IMR-90 (cell line): Measurements from ENCODE around the gene RAD1. TPM values are rescaled to one million over a fixed set of nuclear protein-coding genes. Genes with fewer than 3 reads are reported as not detected.

Experiments used
- ATAC-seq: fragments of 200-7000 bp; cut with Tn5 transposase; 2 replicates; pipeline ENCODE4 v1.9.1; 2020; ENCODE audit warnings: low read depth, mild to moderate bottlenecking, moderate library complexity
- BruUV-seq: library from RNA; stranded (reverse); fragments of 400-500 nt; replicated peaks from 2 replicates; lab custom pipeline; 2021; lab: Mats Ljungman, UMichigan
- CTCF ChIA-PET: fragments of 300-600 bp; formaldehyde crosslinking; extraction: SDS; loops from one replicate; lab custom pipeline; 2021; ENCODE audit warnings: antibody characterized with exemption; lab: Yijun Ruan, JAX
- POLR2A ChIA-PET: fragments of 300-600 bp; sonication (Branson Sonifier 250); formaldehyde crosslinking; loops from one replicate; lab custom pipeline; 2022; ENCODE audit warnings: antibody characterized with exemption; ENCODE audit not compliant: unreplicated experiment; lab: Charles Lee
- DNase-seq: peaks from one replicate; pipeline ENCODE4 v3.0.0; 2013
- H2AFZ ChIP-seq: replicated peaks from 2 replicates; pipeline ENCODE3; 2013; ENCODE audit warnings: low read length, mild to moderate bottlenecking; ENCODE audit not compliant: poor library complexity
- H2AK5ac ChIP-seq: 2 replicates; pipeline ENCODE4 v1.6.1; 2013; ENCODE audit warnings: low read depth, low read length, inconsistent platforms
- H2AK9ac ChIP-seq: replicated peaks from 2 replicates; pipeline ENCODE3; 2013; ENCODE audit warnings: mild to moderate bottlenecking, low read depth, low read length, moderate library complexity; ENCODE audit not compliant: poor library complexity
- H2BK120ac ChIP-seq: 2 replicates; pipeline ENCODE4 v1.6.1; 2013; ENCODE audit warnings: low read depth, low read length, inconsistent platforms
- H2BK15ac ChIP-seq: 3 replicates; pipeline ENCODE4 v1.6.1; 2013; ENCODE audit warnings: low read depth, low read length, inconsistent platforms
- H2BK20ac ChIP-seq: 2 replicates; pipeline ENCODE4 v1.6.1; 2013; ENCODE audit warnings: low read depth, mild to moderate bottlenecking, inconsistent platforms, low read length, moderate library complexity
- H2BK5ac ChIP-seq: 2 replicates; pipeline ENCODE4 v1.6.1; 2013; ENCODE audit warnings: mild to moderate bottlenecking, low read depth, low read length, inconsistent platforms; ENCODE audit not compliant: poor library complexity, severe bottlenecking
- H3K14ac ChIP-seq: replicated peaks from 2 replicates; pipeline ENCODE4 v1.6.1; 2013; ENCODE audit warnings: low read depth, low read length, inconsistent platforms
- H3K18ac ChIP-seq: 2 replicates; pipeline ENCODE4 v1.6.1; 2013; ENCODE audit warnings: low read depth, low read length, control low read depth
- H3K23ac ChIP-seq: 2 replicates; pipeline ENCODE4 v1.6.1; 2013; ENCODE audit warnings: low read depth, low read length, inconsistent platforms
- H3K27ac ChIP-seq: 2 replicates; pipeline ENCODE4 v1.5.1; 2013; ENCODE audit warnings: mild to moderate bottlenecking, control low read depth, low read length; ENCODE audit not compliant: insufficient read depth
- H3K27me3 ChIP-seq: 2 replicates; pipeline ENCODE4 v1.6.1; 2013; ENCODE audit warnings: low read length; ENCODE audit not compliant: control insufficient read depth, insufficient read depth
- H3K36me3 ChIP-seq: 2 replicates; pipeline ENCODE4 v1.6.1; 2013; ENCODE audit warnings: low read length, mixed read lengths; ENCODE audit not compliant: control insufficient read depth, insufficient read depth
- H3K4ac ChIP-seq: 2 replicates; pipeline ENCODE4 v1.6.1; 2013; ENCODE audit warnings: low read depth, low read length, inconsistent platforms
- H3K4me1 ChIP-seq: 2 replicates; pipeline ENCODE4 v1.6.1; 2013; ENCODE audit warnings: low read length, mixed read lengths; ENCODE audit not compliant: control insufficient read depth, insufficient read depth
- H3K4me2 ChIP-seq: 2 replicates; pipeline ENCODE4 v1.6.1; 2013; ENCODE audit warnings: low read depth, mild to moderate bottlenecking, control low read depth, low read length, moderate library complexity
- H3K4me3 ChIP-seq: 2 replicates; pipeline ENCODE4 v1.5.1; 2013; ENCODE audit warnings: low read depth, mild to moderate bottlenecking, control low read depth, low read length, moderate library complexity; ENCODE audit not compliant: insufficient read depth
- H3K56ac ChIP-seq: 2 replicates; pipeline ENCODE4 v1.6.1; 2013; ENCODE audit warnings: low read length, inconsistent platforms; ENCODE audit not compliant: insufficient read depth; ENCODE audit errors: extremely low read depth
- H3K79me1 ChIP-seq, 2 experiments: 2 replicates each; pipeline ENCODE4 v1.6.1; 2013; ENCODE audit warnings: low read length in 2 of 2, inconsistent platforms in 1 of 2, low read depth in 1 of 2
- H3K9ac ChIP-seq: 2 replicates; pipeline ENCODE4 v1.6.1; 2013; ENCODE audit warnings: low read depth, low read length, control low read depth
- H3K9me1 ChIP-seq: 2 replicates; pipeline ENCODE4 v1.6.1; 2013; ENCODE audit warnings: low read length, inconsistent platforms; ENCODE audit not compliant: insufficient read depth
- H3K9me3 ChIP-seq: 2 replicates; pipeline ENCODE4 v1.6.1; 2013; ENCODE audit warnings: low read length; ENCODE audit not compliant: control insufficient read depth, insufficient read depth
- H4K20me1 ChIP-seq: 2 replicates; pipeline ENCODE4 v1.6.1; 2013; ENCODE audit warnings: low read length, inconsistent platforms; ENCODE audit not compliant: insufficient read depth
- H4K5ac ChIP-seq: 2 replicates; pipeline ENCODE4 v1.6.1; 2013; ENCODE audit warnings: mild to moderate bottlenecking, low read depth, low read length, control low read depth
- H4K8ac ChIP-seq, 2 experiments: 2 replicates each; pipeline ENCODE4 v1.6.1; 2013; ENCODE audit warnings: low read depth in 2 of 2, low read length in 2 of 2, control low read depth in 1 of 2, inconsistent platforms in 1 of 2
- H4K91ac ChIP-seq: 2 replicates; pipeline ENCODE4 v1.6.1; 2013; ENCODE audit warnings: low read depth, low read length, inconsistent platforms; ENCODE audit not compliant: insufficient read depth
- BHLHE40 ChIP-seq: fragments of 150-350 bp; IDR thresholded peaks from 2 replicates; pipeline ENCODE4 v1.6.1; 2016; ENCODE audit warnings: mild to moderate bottlenecking, low read depth, low read length
- CEBPB ChIP-seq: IDR thresholded peaks from 2 replicates; pipeline ENCODE4 v1.6.1; 2012; ENCODE audit warnings: low read depth, low read length, improper control_type of control experiment
- CHD1 ChIP-seq: IDR thresholded peaks from 2 replicates; pipeline ENCODE4 v1.6.1; 2012; ENCODE audit warnings: low read depth, low read length, improper control_type of control experiment
- ELK1 ChIP-seq: fragments of 150-350 bp; IDR thresholded peaks from 2 replicates; pipeline ENCODE4 v1.6.1; 2016; ENCODE audit warnings: low read depth, mild to moderate bottlenecking, low read length, moderate library complexity, borderline replicate concordance
- FOS ChIP-seq: fragments of 150-350 bp; IDR thresholded peaks from 2 replicates; pipeline ENCODE4 v1.6.1; 2016; ENCODE audit warnings: low read depth, low read length
- MAFK ChIP-seq: IDR thresholded peaks from 2 replicates; pipeline ENCODE4 v1.6.1; 2012; ENCODE audit warnings: low read depth, low read length, improper control_type of control experiment
- MAZ ChIP-seq: IDR thresholded peaks from 2 replicates; pipeline ENCODE4 v1.6.1; 2012; ENCODE audit warnings: low read depth, mild to moderate bottlenecking, low read length, improper control_type of control experiment, moderate library complexity, borderline replicate concordance
- MXI1 ChIP-seq: IDR thresholded peaks from 2 replicates; pipeline ENCODE4 v1.6.1; 2012; ENCODE audit warnings: low read depth, mild to moderate bottlenecking, low read length, moderate library complexity, borderline replicate concordance
- NFE2L2 ChIP-seq: fragments of 150-350 bp; IDR thresholded peaks from 2 replicates; pipeline ENCODE4 v1.6.1; 2016; ENCODE audit warnings: low read depth, mild to moderate bottlenecking, low read length
- POLR2A ChIP-seq: IDR thresholded peaks from 2 replicates; pipeline ENCODE4 v1.6.1; 2012; ENCODE audit warnings: mild to moderate bottlenecking, low read depth, low read length
- RAD21 ChIP-seq: IDR thresholded peaks from 2 replicates; pipeline ENCODE4 v1.6.1; 2012; ENCODE audit warnings: low read length, improper control_type of control experiment
- RCOR1 ChIP-seq: IDR thresholded peaks from 2 replicates; pipeline ENCODE4 v1.6.1; 2012; ENCODE audit warnings: mild to moderate bottlenecking, low read length, improper control_type of control experiment; ENCODE audit not compliant: insufficient replicate concordance
- RFX5 ChIP-seq: IDR thresholded peaks from 2 replicates; pipeline ENCODE4 v1.8.0; 2012; ENCODE audit warnings: low read depth, mild to moderate bottlenecking, low read length, moderate library complexity
- SMC3 ChIP-seq: fragments of 150-350 bp; IDR thresholded peaks from 2 replicates; pipeline ENCODE4 v1.6.1; 2016; ENCODE audit warnings: low read depth, mild to moderate bottlenecking, antibody characterized with exemption, low read length, moderate library complexity
- USF2 ChIP-seq: fragments of 150-350 bp; IDR thresholded peaks from 2 replicates; pipeline ENCODE4 v1.6.1; 2017; ENCODE audit warnings: mild to moderate bottlenecking, antibody characterized with exemption, low read length, low read depth
- WGBS, 2 experiments: methylation state at CpG; one replicate each; pipeline versions ENCODE4 v1.1.5 to v1.1.7; 2013; ENCODE audit warnings: missing lambda C conversion rate in 2 of 2; ENCODE audit not compliant: insufficient read length in 1 of 2; ENCODE audit errors: extremely low coverage in 2 of 2; 5-methylcytosine and 5-hydroxymethylcytosine counted together
- dilution Hi-C: fragments of 300-500 bp; cut with HindIII; formaldehyde crosslinking; loops from one replicate; pipeline ENCODE4 v1.14.3; 2018; ENCODE audit warnings: low sequenced_read_pairs; ENCODE audit not compliant: unreplicated experiment
- in situ Hi-C: fragments of 300-500 bp; cut with MboI; formaldehyde crosslinking; loops from 3 replicates; pipeline ENCODE4 v1.14.3; 2019; ENCODE audit warnings: low sequenced_read_pairs, inconsistent platforms, mixed read lengths
- intact Hi-C: fragments of 100-400 bp; cut with micrococcal nuclease; formaldehyde crosslinking; loops from 2 replicates; pipeline ENCODE4 v1.10.0; 2022
- polyA plus RNA-seq, 3 experiments: library from polyadenylated mRNA; depleted of rRNA; stranded (reverse); fragments of >200 nt; gene quantifications; 2 replicates each; pipeline ENCODE4 v1.2.3, GENCODE V29; 2012; ENCODE audit warnings: low replicate concordance in 1 of 3
- total RNA-seq: library from RNA; depleted of rRNA; stranded (reverse); fragments of >200 nt; gene quantifications from 2 replicates; pipeline ENCODE4 v1.2.3, GENCODE V29; 2012
- TF ChIP-seq, protein P1 (sequence below): conservative IDR thresholded peaks from 2 replicates; pipeline ENCODE4 v1.5.1; 2012; ENCODE audit warnings: mild to moderate bottlenecking, low read depth, low read length, improper control_type of control experiment

The RAD1 gene
- total and polyA plus RNA-seq, 2 of the 4 experiments (the other 2 are of a cell fraction), result 18.5 to 21.5 TPM

GRCh38 chr5:34894716-34895115 is 20.6 kb downstream of the RAD1 start:
- no peak overlapping the region for H3K14ac ChIP-seq
- H4K5ac ChIP-seq, result no peak overlapping the region
- no peak overlapping the region for H2BK5ac ChIP-seq
- CTCF ChIA-PET, result interaction anchor here (0.7 to 1.1 kb wide), 2 partner anchors 91 to 418 kb away, joined by 3 read pairs; no protein-coding TSS in a partner anchor
- no peaks in the 10 kb centered on the region for H4K20me1 ChIP-seq
- intact Hi-C loops (loop anchor here (5.0 kb wide), 1 partner anchor 52 kb away; no protein-coding TSS in a partner anchor), dilution Hi-C loops (no loop called here), in situ Hi-C loops (loop anchor here (5.0 to 25.0 kb wide), 2 partner anchors 417 to 907 kb away; partner anchors contain the start of gene SLC45A2)
- DNase-seq, result no peak
- H3K4ac ChIP-seq, result no peak overlapping the region
- H2AFZ ChIP-seq, result no peak overlapping the region
- no peak overlapping the region for H3K4me2 ChIP-seq
- no CpG with 5 or more reads among the region's 1 CpG for WGBS, 2 experiments
- H3K56ac ChIP-seq, result no peak overlapping the region
- H3K27me3 ChIP-seq, result no peaks in the 10 kb centered on the region
- no peak overlapping the region for H4K8ac ChIP-seq
- no peak overlapping the region for H2AK9ac ChIP-seq
- no peak overlapping the region for H3K18ac ChIP-seq
- no peak overlapping the region for H4K91ac ChIP-seq
- no peak overlapping the region for H3K27ac ChIP-seq
- H3K79me1 ChIP-seq, result no peaks in the 10 kb centered on the region
- POLR2A ChIA-PET, result no interaction called here
- no peak for TF ChIP-seq MXI1
- TF ChIP-seq USF2, result no peak
- TF ChIP-seq ELK1, result no peak
- no peak for TF ChIP-seq RFX5
- TF ChIP-seq SMC3, result no peak
- no peak for TF ChIP-seq MAFK
- TF ChIP-seq BHLHE40, result no peak
- no peak for TF ChIP-seq MAZ
- no peak for TF ChIP-seq CHD1
- TF ChIP-seq, protein P1, sequence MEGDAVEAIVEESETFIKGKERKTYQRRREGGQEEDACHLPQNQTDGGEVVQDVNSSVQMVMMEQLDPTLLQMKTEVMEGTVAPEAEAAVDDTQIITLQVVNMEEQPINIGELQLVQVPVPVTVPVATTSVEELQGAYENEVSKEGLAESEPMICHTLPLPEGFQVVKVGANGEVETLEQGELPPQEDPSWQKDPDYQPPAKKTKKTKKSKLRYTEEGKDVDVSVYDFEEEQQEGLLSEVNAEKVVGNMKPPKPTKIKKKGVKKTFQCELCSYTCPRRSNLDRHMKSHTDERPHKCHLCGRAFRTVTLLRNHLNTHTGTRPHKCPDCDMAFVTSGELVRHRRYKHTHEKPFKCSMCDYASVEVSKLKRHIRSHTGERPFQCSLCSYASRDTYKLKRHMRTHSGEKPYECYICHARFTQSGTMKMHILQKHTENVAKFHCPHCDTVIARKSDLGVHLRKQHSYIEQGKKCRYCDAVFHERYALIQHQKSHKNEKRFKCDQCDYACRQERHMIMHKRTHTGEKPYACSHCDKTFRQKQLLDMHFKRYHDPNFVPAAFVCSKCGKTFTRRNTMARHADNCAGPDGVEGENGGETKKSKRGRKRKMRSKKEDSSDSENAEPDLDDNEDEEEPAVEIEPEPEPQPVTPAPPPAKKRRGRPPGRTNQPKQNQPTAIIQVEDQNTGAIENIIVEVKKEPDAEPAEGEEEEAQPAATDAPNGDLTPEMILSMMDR, result no peak
- no peak for TF ChIP-seq RAD21
- TF ChIP-seq NFE2L2, result no peak
- no peak for TF ChIP-seq CEBPB
- TF ChIP-seq RCOR1, result no peak
- no peak for TF ChIP-seq POLR2A
- TF ChIP-seq FOS, result no peak
- H2BK15ac ChIP-seq, result no peak overlapping the region
- no peak overlapping the region for H2BK20ac ChIP-seq
- BruUV-seq, result no TSS peak
- H3K9me1 ChIP-seq, result no peaks in the 10 kb centered on the region
- no peak overlapping the region for H3K4me3 ChIP-seq
- no peak overlapping the region for H2BK120ac ChIP-seq
- H3K9ac ChIP-seq, result no peak overlapping the region
- no peak for ATAC-seq
- H3K23ac ChIP-seq, result no peak overlapping the region
- 0 out of 2 replicates have a peak, but pooled peaks cover 3% of the 10 kb centered on the region for H3K36me3 ChIP-seq
- no peaks in the 10 kb centered on the region for H3K9me3 ChIP-seq
- no peaks in the 10 kb centered on the region for H3K4me1 ChIP-seq
- H2AK5ac ChIP-seq, result no peak overlapping the region
